ENCODE results near the gene CCDC66.

The CCDC66 gene

GRCh38 chr3:56622381-56622780 lies 65.4 kb downstream of the CCDC66 start:
- no peak for DNase-seq

- DNase-seq, result no peak
Observed at GRCh38 chr3:56624725-56625124, 67.8 kb downstream of the CCDC66 start.

GRCh38 chr3:56629047-56629446 lies 72.1 kb downstream of the CCDC66 start:
- no peak for DNase-seq

- DNase-seq, result no peak
Observed at GRCh38 chr3:56629451-56629850, 72.5 kb downstream of the CCDC66 start.

GRCh38 chr3:56630966-56631365 lies 74.0 kb downstream of the CCDC66 start:
- no peak for DNase-seq

- DNase-seq, result no peak
Observed at GRCh38 chr3:56633181-56633580, 76.2 kb downstream of the CCDC66 start.

GRCh38 chr3:56633602-56634535 lies 76.9 kb downstream of the CCDC66 start:
- no peak for DNase-seq

- DNase-seq, result no peak
Observed at GRCh38 chr3:56645407-56645806, 88.4 kb downstream of the CCDC66 start.

- DNase-seq, result no peak
Observed at GRCh38 chr3:56654460-56654859, 97.5 kb downstream of the CCDC66 start.

GRCh38 chr3:56655709-56656108 lies 98.7 kb downstream of the CCDC66 start:
- DNase-seq, result no peak

GRCh38 chr3:56664823-56665222 lies 107.8 kb downstream of the CCDC66 start:
- DNase-seq, result no peak

GRCh38 chr3:56667973-56668579 lies 111.1 kb downstream of the CCDC66 start:
- DNase-seq, result no peak
